ENCODE results near the gene COL18A1.
A peak's percentile ranks its signal among the peaks of the same experiment; 100 is the strongest.
"Not testable (repeated sequence)": the region's sequence is repeated elsewhere in the genome, so short reads cannot be mapped to it uniquely, and the experiment has no call there.

COL18A1 gene

DNA sequence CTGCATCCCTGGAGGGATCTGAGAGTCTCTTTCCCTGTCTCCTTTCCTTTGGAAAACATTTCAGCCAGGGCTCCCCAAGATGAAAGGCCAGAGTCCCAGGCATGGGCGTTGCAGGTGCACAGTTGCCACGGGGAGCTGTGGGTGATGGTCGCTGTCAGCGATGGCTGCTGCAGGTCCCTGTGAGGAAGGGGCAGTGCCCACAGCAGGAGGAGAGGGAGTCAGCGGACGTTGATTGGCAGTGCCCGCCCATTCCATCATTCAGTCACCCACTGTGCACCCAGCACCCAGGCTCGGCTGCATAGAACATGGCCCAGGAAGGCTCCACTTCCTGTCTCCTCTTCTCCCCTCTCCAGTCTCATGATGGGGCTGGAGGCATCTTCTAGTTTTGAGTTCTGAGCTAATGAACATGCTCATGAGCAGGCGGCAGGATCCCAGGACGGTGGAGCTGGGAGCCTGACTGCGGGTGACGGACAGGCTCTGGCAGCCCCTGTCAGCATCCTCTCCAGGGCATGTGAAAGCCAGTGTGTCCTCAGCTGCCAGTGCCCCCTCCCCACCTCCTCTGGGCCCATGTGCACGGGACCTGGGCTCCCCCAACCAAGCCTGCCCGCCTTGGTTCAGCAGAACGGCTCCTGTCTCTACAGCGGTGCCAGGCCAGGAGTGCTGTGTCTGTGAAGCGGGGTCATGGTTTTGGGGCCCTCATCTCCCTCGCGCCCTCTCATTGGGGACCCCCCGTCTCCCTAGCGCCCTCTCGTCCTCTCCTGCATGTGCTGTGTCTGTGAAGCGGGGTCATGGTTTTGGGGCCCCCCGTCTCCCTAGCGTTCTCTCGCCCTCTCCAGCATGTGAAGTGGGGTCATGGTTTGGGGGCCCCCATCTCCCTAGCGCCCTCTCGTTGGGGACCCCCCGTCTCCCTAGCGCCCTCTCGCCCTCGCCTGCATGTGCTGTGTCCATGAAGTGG lies 24.5 kb downstream of the COL18A1 start:
- DNase-seq, result no peak

DNA sequence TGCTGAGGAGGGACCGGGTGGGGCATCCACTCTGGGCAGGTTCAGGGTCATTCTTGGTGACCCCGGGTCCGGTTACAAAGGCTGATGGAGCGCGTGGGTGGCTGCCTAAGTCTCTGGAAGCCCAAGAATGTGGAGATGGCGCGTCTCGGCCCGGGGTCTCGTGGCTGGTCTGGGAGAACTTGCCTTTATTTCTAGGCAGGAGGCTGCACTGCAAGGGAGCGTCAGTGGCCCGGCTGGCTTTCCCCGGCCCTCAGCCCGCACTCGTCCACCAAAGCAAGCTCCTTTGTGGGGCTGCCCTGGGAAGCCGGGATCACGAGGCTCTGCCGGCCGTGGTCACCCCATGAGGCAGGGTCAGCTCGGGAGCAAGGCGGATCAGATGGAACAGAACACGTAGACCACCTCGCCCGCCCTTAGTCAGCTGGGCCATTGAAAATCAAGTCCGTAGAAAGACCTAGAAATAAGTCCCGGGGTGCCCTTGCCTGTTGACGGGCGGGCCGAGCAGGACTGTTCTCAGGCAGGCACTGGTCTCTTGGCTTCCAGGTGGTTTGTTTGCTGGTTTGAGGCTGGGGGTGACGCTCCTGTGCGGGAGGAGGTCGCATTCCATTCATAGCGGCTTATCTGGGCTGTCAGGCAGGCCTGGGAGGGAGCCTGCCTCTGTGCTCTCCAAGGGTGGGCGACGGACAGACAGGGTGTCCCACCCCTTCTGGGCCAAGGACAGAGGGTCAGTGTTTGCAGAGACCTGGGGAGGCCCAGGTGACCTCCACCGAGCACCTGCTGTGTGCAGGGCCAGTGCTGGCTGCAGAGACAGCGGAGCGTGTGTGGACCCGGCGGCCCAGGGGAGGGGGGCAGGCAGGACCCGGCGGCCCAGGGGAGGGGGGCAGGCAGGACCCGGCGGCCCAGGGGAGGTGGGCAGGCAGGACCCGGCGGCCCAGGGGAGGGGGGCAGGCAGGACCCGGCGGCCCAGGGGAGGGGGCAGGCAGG lies 25.8 kb downstream of the COL18A1 start:
- no peak for DNase-seq

DNA sequence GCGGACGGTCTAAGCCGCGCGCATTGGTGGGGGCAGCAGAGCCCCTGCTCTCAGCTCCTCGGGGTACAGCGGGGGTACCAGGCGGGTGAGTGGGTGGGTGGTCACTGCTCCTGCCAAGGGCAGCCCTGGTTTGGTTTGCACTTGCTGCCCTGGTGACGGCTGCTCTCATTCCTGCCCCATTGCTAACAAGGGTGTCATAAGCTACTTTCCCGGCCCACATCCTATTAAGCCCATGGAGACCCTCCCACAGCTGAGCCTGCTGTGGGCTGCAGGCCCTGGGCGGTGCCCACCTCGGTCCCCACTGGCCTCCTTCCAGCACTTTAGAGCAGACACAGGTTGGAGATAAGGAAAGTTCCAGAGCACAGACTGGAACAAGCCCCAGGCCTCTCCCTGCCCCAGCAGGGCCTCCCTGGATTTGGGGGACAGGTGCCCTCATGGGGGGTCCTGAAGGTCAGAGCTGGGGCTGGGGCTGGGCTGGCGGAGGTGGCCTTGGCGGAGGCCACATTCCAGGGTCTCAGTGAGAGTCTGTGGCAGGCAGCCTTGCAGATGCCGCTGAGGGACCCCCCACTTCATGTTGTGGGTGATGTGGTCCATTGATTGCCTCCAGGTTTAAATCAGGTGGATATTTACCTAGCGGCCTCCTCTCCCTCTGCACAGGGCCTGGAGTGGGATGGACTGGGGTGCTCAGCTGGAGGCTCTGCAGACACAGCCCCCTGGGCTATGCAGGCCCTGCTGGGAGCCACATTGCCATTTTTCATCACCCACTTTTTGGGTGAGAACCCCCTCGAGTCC lies 27.0 kb downstream of the COL18A1 start:
- no peak for DNase-seq

DNA sequence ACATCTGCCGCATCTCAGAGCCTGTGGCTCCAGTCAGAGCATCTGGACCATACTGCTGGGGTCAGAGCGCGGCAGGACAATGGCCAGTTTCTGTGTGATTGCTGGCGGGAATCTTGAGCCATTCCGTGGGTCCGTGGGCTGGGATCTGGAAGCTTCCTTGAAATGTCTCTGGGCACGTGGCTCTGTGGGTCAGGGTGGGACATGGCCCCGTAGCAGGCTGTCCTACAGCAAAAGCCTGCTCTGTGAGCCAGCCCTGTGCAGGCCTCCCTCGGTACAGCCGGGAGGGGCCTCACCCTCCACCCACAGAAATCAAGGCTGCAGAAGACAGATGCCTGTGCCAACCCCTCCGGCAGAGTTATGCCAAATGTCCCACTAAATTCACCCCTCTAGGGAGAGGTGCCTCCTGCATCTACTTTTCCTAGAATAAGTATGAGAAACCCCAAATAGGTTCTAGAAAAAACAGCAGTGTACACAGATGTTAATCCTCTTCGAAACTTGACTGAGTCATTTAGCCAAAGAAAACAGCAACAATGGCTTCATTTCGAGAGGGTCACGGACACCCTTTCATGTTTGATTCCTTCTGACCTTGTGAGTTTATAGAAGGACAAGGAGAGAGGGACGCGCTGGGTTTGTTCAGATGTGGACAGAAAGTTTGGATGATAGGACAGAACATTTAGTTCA lies 27.8 kb downstream of the COL18A1 start:
- DNase-seq, result no peak

DNA sequence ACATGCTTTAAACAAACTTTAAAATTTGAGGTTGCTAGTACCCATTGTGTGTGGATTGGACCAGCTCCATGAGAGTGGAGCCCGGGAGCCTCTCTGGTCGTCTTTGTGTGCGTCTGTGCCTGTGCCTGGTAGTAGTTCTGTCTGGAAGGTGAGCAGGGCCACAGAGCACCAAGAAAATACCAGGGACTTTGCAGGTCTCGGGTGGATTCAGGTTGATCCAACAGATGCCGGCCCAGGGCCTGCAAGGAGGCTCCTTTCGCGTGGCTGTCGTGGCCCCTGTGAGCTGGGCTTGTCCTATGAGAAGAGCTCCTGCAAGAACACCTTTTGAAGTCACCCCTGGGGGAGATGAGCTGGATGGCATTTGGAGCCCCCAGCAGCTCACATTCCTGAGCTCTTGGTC lies 28.3 kb downstream of the COL18A1 start:
- no peak for DNase-seq

DNA sequence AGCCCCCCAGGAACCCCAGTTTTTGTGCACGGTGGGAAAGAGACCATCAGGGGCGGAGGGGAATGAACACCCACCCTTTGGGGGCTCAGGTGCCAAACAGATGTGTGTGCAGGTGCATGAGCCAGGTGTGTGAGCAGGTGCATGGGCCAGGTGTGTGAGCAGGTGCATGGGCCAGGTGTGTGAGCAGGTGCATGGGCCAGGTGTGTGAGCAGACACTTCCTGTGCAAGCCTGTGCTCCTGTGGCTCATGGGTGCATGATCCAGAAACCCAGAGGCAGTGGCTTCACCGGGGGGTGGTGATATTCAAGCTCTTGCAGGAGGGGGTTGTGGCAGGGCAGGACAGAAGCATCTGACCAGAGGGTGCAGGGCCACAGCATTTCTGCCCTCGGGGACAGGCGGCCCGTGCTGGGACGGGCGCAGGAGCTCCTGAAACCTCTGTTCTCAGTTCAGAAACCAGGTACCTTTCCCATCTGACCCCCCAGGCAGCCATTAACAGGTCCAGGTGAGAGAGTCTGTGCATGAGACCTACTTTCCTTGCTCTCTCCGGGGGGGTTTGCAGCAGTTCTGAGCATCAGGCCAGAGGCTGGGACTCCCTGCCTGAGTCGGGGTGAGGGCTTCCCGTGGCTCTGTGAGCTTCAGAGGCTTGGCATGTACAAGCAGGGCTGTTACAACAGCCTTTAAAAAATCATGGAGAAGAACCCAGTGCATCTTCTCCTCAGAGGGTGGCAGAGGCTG lies 29.1 kb downstream of the COL18A1 start:
- no peak for DNase-seq

DNA sequence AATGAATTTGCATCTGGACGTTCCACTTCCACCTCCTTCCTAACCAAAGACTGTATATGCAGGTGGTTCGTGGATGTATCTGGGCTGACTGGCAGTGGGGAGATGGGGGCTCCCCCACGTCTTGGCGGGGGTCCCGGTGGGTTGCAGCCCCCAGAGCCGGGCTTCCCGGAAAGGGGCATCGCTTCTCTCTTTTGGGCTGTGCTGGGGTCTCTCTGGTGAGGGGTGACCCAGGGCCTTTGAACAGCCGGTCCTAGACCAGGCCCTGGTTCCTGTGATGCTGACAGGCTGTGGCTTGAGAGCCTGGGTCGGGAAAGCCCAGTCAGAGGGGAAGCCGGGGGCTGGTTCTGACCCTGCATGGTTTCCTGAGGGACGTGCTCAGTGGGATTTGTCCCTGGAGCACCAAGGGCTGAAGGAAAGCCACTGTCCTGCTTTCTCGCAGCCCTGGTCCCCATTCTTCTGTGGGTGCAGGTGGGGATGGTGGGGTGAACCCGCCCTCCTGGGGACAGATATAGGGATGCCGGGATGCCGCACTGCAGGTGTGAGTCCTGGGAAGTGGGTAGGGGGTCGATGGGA lies 29.8 kb downstream of the COL18A1 start:
- DNase-seq, result no peak

DNA sequence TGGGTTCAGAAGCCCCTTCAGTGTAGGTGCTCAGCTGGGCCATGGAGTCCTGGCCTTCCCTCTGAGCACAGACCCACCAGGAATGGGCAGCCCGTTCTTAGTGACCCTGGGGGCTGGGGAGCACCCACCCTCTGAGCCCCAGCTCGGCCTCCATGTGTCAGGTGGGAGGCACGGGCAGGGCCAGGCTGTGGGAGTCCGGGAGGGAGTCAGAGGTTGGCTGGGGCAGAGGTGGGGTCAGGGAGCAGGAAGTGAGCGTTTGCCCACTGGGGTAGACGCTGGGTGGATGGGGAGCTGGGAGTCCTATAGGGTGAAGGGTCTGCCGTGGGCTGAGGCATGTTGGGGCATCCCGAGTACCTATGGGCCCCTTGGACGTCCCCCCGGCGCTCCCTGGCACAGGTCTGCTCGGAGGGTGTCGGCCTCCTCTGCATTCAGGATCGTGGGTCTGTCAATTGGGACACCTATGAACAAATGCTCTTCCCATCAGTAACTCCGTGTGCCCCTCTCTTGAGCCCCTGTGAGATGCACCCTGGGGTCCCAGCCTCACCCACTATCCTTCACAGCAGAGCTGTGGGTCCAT lies 30.5 kb downstream of the COL18A1 start:
- DNase-seq, result no peak

DNA sequence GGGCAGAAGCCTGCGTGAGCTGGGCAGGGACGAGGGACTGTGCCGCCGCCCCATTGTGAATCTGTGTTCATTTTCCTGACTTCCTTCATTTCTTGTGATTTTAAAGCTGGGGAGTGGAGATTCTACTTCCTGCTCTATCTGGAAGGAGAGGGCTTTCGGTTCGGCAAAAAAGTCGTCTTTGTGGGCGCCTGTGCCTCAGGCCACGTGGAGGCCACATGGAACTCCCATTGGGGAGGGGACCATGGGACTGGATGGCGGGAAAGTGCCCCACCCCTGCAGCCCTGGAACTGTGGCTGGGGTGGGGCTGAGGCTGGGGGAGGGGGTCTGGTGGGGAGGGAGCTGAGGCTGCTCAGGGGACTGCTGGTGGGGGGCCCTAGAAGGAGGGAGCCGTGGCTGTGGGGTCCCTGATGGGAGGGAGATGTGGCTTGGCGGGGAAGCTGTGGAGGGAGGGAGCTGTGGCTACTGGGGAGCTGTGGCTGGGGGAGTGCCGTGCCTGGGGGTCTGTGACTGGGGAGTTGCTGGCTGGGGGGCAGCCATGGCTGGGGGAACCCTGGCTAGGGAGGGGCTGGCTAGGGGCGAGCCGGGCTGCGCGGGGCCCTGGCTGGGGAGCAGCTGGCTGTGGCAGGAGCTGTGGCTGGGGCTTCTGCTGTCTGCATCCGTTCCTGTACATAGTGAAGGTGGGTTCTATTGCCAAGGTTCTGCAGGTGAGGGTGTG lies 31.5 kb downstream of the COL18A1 start:
- no peak for DNase-seq

DNA sequence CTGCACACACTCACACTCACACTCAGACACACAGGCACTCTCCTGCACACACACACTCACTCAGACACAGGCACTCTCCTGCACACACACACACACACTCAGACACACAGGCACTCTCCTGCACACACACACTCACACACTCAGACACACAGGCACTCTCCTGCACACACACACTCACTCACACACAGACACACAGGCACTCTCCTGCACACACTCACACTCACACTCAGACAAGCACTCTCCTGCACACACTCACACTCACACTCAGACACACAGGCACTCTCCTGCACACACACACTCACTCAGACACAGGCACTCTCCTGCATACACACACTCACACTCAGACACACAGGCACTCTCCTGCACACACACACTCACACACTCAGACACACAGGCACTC lies 32.9 kb downstream of the COL18A1 start:
- DNase-seq, result not testable (repeated sequence)

DNA sequence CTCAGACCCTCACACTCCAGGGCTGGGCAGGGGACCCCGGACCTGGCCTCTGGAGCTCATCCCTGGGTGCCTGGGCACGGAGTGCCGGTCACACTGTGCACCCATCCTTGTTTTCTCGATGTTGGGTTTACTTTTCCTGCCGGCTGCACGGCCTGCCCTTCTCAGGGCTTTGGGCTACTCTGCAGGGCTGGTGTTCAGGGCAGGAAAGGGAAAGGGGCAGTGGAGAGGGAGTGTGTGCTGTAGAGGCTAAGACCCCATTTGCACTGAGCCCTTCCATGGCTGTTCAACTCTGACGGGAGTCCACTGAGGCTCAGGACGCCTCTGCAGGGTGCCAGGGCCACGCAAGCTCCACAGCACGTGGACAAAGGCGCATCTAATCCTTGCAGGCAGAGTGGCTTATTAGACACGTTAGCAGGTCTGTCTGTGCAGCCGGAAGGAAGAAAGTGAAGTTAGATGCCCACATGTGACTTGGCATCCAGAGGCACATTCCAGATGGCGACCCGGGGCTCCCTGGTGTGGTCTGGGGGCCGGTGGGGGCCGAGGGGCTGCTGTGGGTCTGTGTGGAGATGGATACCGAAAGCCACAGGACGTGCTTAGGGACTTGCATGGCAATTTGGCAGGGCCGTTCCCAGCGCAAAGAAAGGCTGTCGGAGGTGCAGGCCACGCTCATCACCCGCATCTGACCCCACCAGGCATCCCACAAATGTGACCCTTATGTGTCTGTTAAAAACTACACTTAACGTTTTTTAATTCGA lies 33.6 kb downstream of the COL18A1 start:
- DNase-seq, result no peak

DNA sequence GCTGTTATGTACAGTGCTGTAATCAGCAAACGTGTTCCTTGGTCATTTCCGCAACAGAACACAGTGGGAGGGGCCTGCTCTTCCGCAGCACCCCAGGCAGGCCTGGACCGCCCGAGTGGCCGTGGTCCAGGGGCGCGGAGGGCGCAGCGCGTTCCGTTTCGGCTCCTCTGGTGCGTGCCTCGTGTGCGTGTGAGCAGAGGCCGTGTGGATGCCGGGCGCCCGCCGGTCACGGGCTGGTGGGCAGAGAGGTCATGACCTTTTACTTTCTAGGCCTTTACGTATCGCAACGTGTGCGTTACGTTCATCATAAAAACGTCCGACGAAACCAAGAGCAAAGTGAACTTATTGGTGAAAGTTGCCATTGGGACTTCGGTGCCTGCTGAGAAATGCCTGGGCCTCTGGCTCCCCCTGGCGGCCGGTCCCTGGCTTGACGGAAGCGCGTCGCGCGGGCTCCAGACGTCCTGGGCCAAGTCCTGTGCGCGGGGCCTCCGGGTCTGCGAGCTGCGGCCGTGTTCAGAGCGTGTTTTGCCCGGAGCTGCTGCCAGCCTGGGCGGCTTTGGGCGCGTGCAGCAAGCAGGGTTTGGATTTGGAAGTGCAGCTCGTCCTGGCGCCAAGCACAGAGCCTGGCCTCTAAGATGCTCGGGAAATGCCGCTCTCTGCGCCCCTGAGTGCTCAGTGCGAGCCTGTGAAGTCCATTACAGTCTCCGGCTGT lies 34.4 kb downstream of the COL18A1 start:
- DNase-seq, result peak; percentile 87

DNA sequence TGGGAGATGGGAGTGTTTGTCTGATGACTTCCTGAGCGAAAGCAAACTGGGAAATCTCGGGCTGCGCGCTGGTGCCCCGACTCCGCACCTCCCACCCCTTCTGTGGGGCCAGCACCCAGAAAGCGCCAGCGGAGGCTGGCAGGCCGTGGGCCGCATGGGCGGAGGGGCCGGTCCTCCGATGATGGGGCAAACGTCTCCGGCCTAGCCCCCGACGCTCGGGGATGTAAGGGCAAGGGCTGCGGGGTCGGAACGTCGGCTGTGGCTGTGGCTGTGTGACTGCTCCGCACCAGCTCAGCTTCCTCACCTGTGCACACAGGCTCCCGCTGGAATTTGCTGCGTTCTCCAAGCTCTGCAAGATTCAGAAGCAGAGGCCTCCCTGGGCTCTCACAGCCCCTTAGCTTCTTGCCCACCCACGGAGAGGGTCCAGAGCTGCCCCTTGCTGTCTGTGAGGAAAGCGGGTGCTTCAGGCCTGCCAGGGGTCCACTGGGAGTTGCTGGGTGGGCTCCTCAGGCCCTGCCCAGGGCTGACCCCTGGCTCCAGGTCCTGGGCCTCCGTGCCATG lies 35.0 kb downstream of the COL18A1 start:
- no peak for DNase-seq

DNA sequence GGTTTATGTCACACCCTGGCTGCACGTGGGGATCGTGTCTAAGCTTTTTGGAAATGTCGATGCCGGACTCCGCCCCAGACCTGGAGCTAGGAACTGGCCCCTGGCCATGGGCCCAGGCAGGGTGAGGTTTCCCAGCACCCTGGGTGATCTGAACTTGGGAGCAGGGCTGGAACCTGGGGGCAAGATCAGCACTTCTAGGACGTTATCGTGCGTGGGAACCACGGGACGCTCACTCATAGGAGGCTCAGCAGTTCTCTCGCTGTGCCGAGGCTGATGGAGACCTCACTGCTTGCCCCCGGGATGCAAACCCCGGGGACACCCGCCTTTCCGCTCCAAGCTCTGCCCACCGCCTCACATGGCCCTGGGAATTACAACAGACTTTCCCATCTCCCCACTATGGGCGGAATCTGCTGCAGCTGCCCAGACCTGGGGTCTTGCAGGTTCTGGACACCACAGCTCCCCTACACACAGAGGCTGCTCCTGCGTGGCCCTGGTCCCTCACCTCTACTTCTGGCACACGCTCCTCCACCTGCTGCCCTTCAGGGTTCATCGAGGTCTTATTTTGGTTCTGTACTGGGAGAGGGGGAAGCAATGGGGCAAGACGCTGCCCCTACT lies 35.9 kb downstream of the COL18A1 start:
- DNase-seq, result no peak

DNA sequence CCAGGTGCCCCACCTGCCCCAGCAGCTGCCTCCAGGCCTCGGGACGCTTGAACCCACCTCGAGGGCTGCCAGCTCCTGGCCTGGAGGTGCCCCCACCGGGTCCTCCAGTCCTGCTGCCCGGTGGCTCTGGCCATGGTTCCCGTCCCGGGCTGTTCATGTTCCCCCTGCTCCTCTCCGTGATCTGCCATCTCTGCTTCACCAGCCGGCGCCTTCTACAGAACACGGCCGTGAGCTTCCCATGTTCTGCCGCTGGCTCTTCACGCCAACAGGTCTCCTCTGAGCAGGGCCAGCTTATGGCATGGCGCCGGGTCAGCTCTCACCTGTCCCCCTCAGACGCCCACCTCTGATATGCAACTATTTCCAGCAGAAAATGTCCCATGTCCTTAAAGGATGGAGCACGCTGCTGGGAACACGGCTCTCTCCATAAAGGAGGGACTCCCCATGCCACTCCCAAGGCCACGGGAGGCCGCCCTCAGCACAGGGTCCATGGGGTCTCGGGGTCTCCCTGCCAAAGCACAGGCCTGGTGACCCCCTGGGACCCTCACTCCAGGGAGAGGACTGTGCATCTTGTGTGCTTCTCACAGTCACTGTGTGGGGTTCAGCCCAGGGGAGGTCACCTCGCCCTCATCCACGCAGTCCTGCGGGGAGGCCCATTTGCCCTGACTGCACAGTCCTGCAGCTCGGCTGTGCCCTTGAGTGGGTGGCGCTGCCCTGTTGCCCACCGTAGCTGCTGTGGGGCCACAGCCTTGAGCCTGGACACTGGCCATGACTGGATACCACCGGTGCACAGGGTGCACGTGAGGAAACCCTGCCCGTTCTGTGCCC lies 36.7 kb downstream of the COL18A1 start:
- no peak for DNase-seq

DNA sequence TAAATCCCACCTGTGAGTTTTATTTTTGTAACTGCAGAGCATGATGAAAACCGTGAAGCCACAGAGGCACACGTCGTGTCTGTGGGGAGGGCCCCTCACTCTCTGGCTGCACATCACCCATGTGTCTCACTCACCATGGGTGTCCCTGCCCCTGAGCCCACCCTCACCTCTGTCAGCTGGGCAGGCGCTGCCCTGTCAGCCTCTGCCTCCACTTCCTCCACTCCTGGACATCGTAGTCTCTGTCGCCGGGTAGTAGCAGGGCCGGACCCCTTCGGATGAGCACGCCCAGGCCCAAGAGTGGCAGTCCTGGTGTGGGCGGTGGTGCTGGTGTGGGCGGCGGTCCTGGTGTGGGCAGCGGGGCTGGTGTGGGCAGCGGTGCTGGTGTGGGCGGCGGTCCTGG lies 37.3 kb downstream of the COL18A1 start:
- DNase-seq, result no peak

Measured in activated CD4-positive, alpha-beta T cell treated with anti-CD3 and anti-CD28 coated beads, Interleukin-10, Interleukin-2, amounts not matched to agents 100 ng/mL and 50 ng/mL, durations not matched to agents 16 hours and 8 hours (primary cell).